Subcutaneous adipose tissue (tissue), 4 donors: ENCODE data around the gene FSTL1. TPM values are rescaled to one million over a fixed set of nuclear protein-coding genes. Genes with fewer than 3 reads are reported as not detected.

Experiments used
- total RNA-seq, 4 donors: library from RNA; depleted of rRNA; stranded (reverse); fragments of >200 nt; gene quantifications; one replicate each; pipeline ENCODE4 v1.1.0, GENCODE V29; 2016
- TF ChIP-seq, protein P1 (sequence below): fragments of 450-650 bp; IDR thresholded peaks from one replicate; pipeline ENCODE4 v1.5.1; 2016; ENCODE audit warnings: low read depth, mild to moderate bottlenecking, control low read depth, antibody characterized with exemption, moderate library complexity

FSTL1 gene
- total RNA-seq, 4 donors from 2014 or later: 595 to 1,299 (median 897) TPM

GRCh38 chr3:120352017-120352416 lies 98.8 kb downstream of the FSTL1 start:
- TF ChIP-seq, protein P1, sequence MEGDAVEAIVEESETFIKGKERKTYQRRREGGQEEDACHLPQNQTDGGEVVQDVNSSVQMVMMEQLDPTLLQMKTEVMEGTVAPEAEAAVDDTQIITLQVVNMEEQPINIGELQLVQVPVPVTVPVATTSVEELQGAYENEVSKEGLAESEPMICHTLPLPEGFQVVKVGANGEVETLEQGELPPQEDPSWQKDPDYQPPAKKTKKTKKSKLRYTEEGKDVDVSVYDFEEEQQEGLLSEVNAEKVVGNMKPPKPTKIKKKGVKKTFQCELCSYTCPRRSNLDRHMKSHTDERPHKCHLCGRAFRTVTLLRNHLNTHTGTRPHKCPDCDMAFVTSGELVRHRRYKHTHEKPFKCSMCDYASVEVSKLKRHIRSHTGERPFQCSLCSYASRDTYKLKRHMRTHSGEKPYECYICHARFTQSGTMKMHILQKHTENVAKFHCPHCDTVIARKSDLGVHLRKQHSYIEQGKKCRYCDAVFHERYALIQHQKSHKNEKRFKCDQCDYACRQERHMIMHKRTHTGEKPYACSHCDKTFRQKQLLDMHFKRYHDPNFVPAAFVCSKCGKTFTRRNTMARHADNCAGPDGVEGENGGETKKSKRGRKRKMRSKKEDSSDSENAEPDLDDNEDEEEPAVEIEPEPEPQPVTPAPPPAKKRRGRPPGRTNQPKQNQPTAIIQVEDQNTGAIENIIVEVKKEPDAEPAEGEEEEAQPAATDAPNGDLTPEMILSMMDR: no peak

- TF ChIP-seq, protein P1: no peak
Measured at GRCh38 chr3:120350401-120350941, 100.3 kb downstream of the FSTL1 start.

DNA sequence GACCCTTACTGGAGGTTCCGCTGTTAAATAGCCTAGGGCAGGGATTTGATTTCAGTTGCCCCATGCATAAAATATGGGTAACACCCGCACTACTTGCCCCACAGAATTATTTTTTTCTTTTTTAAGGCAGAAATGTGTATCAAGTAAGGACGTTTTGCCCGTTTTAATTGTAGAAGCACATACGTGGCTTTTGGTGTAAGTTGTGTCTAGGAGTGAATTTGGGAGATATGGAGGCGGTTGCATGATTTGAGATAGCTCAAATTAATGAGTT lies 101.0 kb downstream of the FSTL1 start:
- TF ChIP-seq, protein P1: no peak

DNA sequence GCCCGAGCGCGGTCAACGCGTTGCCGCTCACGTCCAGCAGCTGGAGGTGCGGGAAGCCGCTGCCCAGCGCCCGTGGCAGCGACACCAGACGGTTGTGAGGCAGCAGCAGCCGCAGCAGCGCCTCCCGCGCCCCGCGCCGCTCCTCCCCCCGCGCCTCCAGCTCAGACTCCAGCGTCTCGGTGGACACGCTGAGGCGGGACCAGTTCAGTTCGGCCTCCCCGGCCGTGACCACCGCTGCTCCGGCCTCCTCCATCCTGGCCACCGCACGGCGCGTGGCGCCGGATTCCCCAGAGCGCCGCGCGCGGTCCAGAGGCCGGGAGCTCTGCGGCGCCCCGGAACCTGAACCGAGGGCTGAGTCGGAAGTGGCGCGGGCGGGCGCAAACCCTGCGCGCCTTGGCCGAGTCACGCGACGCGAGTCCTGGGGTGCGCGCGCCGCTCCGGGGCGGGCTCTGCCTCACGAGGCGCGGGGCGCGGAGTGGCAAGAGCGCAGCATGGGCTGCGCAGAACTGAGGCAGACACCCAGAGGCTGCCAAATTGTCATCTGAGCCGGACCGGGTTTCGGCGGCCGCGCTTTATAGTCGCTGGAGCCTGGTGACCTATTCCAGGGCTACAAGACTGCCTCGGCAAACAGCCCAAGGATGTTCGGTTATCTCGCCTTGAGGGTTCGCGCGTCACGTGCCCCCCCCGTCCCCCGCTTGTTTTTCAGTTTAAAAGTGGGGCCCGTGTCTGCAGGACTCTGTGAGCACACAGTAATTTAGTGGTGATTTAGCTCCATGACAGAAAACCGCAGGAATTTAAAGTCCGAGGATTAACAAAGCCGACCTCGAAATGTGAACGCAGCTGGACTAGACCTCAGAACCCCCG lies 101.6 kb downstream of the FSTL1 start, which contains the start of gene LRRC58:
Gene LRRC58 (minus strand): TSS at position 364 of the 864 bp plus-strand sequence. CDS start 111 bp downstream, at position 253.
- TF ChIP-seq, protein P1: no peak

GRCh38 chr3:120348065-120348990 lies 102.5 kb downstream of the FSTL1 start:
- TF ChIP-seq, protein P1: no peak

DNA sequence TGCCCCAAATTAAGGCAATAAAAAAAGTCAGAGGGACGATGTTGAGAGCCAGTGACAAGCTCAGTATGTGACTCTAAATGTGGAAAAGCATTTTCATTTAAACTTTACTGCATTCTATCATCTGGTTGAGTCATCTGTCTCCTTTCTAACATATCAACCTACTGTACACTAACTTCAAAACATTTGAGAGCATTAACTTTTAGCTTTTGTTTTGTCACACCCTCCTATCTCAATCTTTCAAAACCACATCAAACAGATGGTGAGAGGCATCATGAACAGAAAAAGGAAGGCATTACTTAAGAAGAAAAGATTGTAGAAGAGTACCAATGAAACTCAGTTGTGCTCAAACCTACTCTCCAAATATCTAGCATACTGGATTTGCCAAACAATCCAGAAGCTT lies 106.4 kb downstream of the FSTL1 start:
- TF ChIP-seq, protein P1: no peak

Other genes starting within 250 kb of the FSTL1 start
- 1 to 10 TPM in 1 of 4 donors, under 1 TPM in 2, not detected in 1; 0.44 to 1.4 (median 0.57) TPM for gene GPR156, start 165.8 kb downstream of the FSTL1 start, total RNA-seq
- gene LRRC58, start 101.6 kb downstream of the FSTL1 start, total RNA-seq: 10 to 100 TPM; 32.0 to 45.8 (median 38.0) TPM
- 100 to 1,000 TPM in 1 of 4 donors, 10 to 100 TPM in 3; 46.9 to 128 (median 87.8) TPM for gene NDUFB4, start 145.3 kb upstream of the FSTL1 start, total RNA-seq
- gene HGD, start 231.2 kb upstream of the FSTL1 start, total RNA-seq: 1 to 10 TPM in 1 of 4 donors, under 1 TPM in 1, not detected in 2; 0.68 to 2.0 TPM